OCI-M2 (cell line): ENCODE results near the gene KRTAP12-2.
"Not testable (repeated sequence)": the region's sequence is repeated elsewhere in the genome, so short reads cannot be mapped to it uniquely, and the experiment has no call there.

Source experiments
- DNase-seq: peaks from one replicate; lab custom pipeline; 2025; ENCODE audit not compliant: unreplicated experiment; lab: John Stamatoyannopoulos, UW

The KRTAP12-2 gene

DNA sequence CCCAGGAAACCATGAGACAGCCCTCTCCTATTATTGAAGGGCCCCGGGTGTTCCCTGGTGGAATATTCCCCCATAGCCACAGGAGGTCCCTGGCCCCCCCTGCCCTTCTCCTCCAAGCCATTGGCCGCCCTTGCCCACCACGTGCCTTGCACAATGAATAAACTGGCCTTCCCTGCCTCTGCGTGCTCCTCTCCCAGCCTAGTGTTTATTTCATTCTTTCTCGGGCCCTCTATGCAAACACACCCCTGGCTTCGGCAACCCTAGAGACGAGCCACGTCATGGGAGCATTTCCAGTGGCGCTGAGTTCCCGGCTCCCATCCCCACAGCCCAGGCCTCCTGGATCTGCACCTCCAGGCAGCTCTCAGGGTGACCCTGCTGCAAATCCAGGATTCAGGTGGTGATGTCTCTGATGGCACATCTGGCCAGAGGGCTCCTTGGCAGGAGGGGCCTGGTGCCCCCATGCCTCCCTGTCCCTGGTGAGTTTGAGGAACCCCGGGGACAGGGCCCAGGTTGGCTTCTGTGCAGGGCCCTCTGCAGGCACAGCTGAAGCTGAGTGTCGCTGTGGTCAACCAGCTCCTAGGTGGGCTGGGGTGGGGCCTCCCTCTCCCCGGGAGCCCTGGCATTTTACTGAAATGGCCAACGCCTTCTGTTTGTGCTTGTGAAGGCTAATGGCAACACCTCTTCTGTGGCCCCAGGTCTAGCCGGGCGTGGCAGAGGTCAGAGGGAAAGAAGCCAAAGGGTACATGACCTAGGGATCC lies 36.4 kb upstream of the KRTAP12-2 start:
- no peak for DNase-seq

DNA sequence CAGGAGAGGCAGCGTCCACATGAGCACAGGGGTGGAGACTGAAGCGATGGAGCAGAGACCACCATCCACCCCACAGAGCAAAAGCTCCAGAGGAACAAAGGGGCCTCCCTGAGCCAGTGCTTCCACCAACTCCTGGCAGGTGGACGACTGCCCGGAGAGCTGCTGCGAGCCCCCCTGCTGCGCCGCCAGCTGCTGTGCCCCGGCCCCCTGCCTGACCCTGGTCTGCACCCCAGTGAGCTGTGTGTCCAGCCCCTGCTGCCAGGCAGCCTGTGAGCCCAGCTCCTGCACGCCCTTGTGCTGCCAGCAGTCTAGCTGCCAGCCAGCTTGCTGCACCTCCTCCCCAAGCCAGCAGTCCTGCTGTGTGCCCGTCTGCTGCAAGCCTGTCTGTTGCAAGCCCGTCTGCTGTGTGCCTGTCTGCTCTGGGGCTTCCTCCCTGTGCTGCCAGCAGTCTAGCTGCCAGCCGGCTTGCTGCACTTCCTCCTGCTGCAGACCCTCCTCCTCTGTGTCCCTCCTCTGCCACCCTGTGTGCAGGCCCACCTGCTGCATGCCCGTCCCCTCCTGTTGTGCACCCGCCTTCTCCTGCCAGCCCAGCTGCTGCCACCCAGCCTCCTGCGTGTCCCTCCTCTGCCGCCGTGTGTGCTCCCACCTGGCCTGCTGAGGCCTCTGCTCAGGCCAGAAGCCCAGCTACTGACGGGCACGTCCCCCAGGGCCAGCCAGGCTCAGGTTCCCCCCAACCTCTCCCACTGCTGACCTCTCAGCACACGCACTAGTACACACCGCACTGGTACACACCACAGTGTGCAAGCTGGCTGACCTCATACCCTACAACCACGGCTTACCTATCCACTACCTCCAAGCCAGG lies 35.6 kb upstream of the KRTAP12-2 start:
- DNase-seq, result no peak

DNA sequence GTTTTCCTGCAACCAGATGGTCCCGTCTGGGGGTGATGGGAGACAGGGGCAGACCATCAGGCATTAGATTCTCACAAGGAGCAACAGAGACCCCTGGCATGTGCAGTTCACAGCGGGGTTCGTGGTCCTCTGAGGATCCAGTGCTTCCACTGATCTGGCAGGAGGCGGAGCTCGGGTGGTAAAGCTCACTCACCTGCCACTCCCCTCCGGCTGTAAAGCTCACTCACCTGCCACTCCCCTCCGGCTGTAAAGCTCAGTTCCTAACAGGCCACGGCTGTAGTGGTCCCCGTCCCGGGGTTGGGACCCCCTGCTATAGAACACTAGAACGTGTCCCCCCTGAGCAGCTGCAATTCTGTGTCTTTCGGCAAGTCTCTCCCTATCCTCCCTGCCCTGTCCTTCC lies 34.8 kb upstream of the KRTAP12-2 start:
- no peak for DNase-seq

DNA sequence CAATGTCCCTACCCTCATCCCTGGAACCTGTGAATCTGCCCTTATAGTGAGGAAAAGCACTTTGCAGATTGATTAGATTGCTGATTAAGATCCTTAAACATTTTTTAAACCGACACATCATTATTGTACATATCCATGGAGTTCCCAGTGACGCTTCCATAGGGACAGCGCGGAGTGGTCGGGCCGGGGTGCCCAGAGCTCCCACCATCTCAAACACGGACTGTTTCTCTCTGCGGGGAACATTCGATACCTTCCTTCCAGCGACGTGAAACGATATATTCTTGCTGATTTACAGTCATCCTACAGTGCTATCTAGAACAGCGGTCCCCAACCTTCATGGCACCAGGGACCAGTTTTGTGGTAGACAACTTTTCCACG lies 34.3 kb upstream of the KRTAP12-2 start:
- no peak for DNase-seq

DNA sequence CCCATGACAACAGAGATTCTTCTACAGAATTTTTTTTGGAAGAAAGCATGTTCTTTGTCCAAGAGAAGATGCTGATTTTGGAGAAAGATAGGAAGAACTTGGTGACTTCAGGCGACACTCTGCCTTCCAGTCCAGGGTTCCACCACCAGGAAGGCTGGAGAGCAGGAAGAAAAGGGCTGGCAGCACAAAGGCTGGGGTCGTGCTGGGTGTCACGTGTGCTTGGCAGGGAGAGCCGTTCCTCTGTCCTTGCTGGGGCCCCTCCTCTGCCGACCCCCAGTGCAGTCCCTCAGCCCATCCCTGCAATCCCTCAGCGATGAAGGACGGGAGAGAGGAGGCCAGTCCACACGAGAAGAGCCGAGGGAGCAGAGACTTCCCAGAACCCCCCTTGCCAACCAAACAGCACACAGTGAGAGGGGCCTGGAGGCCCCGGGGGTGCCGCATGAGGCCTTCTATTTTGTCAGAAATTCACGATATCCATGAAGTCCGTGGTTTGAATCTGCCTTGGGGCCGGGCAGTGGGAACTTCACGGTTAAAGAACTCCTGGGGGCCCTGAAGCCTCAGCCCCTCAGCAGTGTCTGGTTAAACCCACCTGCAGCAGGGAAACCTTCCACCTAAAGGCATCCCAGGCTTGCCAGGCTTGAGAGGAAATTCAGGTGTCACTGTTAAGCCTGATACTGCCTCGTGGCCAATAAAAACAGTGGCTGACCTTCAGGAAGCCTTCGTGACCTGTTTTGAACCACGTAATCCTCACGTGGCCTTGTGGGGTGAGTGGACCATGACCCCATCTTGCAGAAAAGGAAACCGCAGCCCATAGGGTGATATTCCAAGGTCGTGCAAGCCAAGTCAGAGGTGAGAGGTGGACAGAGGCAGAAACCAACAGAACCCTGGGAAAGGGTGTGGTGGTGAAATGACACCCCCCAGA lies 33.6 kb upstream of the KRTAP12-2 start:
- DNase-seq, result no peak

DNA sequence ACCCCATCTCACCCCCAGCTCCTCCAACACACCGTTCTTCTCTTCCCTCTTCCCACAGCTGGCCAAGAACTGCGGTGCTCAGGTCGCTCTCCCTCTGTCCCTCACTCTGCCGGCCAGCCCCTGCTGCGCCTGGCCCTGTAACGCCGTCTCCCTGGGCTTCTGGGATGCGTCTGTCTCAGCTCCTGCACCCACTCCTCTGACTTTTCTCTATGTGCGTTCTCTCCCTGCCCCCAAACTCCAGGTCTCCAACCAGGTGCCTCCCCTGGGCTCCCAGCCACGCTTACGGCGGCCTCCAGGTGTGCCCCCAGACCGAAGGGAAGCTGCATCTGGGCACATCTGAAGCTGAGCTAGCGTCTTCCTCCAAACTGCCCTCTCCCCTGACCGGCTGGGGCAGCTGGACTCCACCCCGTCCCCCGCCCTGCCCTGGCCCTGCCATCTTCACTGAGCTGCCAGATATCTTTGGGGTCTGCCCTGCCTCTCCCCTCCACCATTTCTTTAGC lies 32.8 kb upstream of the KRTAP12-2 start:
- DNase-seq, result no peak

DNA sequence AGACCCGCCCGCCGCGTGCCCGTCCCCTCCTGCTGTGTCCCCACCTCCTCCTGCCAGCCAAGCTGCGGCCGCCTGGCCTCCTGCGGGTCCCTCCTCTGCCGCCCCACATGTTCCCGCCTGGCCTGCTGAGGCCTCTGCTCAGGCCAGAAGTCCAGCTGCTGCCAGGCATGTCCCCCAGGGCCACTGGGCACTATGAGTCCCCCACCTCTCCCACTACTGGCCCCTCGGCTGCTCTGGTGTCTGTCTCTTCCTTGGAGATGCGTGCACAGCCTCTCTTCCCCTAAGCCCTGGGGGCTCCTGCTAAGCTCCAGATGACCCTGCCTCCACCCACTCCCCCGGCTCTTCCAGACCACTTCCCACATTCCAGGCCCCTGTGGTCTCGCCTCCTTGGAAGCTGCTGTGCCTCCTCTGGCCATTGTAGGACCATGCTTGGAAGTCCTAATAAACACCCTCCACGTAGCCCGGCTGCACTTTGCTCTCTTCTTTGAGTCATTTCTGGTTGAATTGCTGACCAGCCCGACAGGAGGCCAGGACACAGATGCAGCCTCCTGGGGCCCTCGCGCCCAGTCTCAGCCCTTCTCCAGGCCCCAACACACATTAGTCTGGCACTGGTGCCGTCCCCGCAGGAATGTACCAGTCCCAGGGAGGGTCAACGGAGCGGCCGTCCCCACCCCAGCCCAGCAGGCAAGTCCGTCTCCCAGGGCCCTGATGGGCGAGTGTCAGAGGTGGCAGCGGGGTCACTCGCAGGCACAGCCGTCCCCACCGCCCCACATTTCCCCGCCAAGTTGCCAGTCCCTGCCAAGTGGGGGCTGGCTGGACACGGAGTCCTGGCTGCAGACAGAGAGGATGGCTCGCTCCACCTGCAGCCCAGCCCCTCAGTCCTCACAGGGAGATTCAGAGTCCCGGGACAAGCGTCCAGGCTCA lies 31.3 kb upstream of the KRTAP12-2 start:
- no peak for DNase-seq

DNA sequence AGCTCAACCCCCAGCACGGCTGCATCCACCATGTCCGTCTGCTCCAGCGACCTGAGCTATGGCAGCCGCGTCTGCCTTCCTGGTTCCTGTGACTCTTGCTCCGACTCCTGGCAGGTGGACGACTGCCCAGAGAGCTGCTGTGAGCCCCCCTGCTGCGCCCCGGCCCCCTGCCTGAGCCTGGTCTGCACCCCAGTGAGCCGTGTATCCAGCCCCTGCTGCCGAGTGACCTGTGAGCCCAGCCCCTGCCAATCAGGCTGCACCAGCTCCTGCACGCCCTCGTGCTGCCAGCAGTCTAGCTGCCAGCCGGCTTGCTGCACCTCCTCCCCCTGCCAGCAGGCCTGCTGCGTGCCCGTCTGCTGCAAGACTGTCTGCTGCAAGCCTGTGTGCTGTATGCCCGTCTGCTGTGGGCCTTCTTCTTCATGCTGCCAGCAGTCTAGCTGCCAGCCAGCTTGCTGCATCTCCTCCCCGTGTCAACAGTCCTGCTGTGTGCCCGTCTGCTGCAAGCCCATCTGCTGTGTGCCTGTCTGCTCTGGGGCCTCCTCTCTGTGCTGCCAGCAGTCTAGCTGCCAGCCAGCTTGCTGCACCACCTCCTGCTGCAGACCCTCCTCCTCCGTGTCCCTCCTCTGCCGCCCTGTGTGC lies 30.6 kb upstream of the KRTAP12-2 start, which contains the start of gene KRTAP10-12:
TSS of gene KRTAP10-12 (plus strand) at position 1 of the 639 bp plus-strand sequence. CDS start at position 31, 30 bp downstream.
- DNase-seq, result not testable (repeated sequence)

DNA sequence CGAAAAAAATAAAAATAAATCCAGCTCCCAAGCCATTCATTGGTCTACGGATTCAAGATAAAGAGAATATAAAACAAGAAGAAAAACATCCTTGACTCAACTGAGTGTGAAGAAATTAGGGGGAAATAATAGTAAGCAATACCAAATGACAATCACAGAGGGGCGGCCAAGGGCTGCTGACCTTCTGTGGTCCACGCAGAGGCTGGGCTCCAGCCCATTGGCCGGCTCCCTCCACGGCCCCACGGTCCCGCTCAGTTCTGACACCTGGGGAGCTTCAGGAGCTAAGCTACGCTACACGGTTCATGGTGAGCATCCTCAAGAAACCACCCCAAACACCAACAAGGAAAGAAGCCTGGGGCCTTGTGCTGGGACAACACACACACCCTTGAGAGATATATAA lies 29.8 kb upstream of the KRTAP12-2 start:
- no peak for DNase-seq

DNA sequence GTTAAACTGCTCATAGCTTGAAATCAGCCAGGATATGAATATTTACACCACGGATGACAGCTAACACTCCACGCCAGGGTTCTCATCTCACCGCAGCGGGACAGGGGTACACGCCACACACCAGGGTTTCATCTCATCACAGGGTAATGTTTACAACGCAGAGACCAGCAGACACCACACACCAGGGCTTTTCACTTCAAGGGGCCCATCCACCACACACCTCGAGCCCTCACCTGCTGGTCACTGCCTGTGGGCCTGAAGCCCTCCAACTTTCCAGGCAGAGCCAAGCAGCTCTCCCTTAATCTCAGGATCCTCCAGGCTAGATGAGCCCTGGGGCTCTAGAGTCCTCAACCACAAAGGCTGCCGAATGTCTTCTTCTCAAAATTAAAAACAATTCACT lies 28.9 kb upstream of the KRTAP12-2 start:
- no peak for DNase-seq

DNA sequence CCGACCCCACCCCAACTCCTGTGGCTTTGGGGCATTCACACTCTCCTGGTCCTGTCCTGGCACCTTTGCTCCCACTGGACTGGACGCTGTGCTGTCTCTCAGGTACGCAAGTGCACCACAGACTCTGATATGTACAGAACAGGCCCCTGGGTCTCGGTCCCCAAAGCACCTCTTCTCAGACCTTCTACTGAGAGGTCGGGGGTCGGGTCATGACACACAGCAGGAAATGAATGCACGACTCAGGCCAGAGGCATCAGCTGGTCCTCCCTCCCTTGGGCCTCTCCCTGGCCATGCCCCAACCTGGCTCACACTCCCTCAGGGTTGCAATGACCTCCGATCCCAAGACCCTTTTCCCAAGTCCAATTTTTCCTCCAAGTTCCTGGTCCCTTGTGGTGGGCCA lies 28.5 kb upstream of the KRTAP12-2 start:
- DNase-seq, result no peak

DNA sequence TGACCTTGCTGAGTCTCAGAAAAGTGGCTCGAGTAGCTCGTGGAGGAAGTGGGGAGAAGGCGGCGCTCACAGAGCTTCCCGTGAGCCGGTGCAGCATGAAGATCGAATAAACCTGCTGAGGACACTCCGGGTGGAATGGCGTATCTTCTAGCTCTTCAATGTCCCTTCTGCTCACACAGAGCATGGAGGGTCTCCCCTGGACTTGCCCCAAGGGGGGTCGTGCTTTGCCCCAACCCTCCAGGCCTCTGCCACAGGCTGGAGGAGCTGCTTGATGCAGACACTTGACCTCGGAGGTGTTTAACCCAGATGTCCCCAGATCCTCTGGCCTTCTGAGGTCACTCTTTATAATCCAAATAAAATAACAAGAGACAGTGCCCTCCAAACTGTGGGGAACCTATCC lies 28.0 kb upstream of the KRTAP12-2 start:
- DNase-seq, result no peak

DNA sequence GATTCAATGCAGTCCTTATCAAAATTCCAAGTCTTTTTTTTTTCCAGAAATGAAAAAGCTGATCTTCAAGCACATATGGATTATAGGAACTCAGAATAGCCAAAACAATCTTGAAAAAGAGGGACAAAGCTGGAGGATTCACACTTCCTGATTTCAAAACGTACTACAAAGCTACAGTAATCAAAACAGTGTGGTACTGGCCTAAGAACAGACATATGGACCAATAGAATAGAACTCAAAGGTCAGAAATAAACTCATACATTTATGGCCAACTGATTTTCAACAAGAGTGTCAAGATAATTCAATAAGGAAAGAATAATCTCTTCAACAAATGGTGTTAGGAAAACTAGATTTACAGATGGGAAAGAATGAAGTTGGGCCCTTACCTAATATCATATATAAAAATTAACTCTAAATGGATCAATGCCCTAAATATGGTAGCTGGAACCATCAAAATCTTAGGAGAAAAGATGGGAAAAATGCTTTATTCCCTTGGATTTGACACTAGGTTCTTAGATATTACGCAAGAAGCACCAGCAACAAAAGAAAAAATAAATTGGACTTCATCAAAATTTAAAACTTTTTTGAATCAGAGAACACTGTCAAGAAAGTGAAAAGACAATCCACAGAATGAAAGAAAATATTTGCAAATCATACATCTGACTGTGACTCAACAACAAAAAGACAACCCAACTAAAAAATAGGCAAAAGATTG lies 26.2 kb upstream of the KRTAP12-2 start:
- no peak for DNase-seq

DNA sequence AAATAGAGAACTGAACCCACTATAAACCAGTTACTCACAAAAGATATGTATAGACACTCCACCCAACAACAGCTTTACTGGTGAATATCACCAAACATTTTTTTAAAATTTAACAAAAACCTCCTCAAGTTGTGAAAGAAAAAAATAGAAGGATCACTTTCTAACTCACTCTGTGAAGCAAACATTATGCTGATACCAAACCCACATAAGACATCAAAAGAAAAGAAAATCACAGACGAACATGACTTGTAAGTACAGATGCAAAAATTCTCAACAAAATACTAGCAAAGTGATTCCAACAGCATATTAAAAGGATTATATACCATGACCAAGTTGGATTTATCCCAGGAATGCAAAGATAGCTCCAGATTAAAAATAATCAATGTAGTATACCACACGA lies 25.0 kb upstream of the KRTAP12-2 start:
- DNase-seq, result no peak

DNA sequence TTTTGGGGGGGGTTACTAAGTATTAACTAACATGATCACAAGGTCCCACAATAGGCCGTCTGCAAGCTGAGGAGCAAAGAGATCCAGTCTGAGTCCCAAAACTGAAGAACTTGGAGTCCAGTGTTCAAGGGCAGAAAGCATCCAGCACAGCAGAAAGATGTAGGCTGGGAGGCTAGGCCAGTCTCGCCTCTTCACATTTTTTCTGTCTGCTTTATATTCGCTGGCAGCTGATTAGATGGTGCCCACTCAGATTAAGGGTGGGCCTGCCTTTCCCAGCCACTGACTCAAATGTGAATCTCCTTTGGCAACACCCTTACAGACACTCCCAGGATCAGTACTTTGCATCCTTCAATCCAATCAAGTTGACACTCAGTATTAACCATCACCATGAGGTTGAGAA lies 23.0 kb upstream of the KRTAP12-2 start:
- DNase-seq, result not testable (repeated sequence)

DNA sequence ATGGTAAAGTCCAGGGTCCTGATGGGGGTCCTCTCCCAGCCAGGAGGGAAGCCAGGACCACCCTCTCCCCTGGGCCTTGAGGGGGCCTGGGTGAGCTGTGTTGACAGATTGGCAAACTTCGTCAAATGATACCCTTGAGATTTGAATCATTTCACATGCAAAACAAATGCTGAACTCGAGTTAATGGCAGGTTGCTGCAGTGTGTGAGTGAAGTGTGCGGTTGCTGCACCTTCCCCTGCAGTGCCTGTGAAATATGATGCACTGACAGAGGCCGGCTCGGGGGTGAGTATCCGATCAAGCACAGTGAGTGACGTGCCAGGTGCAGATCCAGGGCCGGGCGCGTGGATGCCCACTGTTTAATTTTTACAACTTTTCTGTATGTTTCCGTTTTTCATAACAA lies 20.9 kb upstream of the KRTAP12-2 start:
- no peak for DNase-seq

DNA sequence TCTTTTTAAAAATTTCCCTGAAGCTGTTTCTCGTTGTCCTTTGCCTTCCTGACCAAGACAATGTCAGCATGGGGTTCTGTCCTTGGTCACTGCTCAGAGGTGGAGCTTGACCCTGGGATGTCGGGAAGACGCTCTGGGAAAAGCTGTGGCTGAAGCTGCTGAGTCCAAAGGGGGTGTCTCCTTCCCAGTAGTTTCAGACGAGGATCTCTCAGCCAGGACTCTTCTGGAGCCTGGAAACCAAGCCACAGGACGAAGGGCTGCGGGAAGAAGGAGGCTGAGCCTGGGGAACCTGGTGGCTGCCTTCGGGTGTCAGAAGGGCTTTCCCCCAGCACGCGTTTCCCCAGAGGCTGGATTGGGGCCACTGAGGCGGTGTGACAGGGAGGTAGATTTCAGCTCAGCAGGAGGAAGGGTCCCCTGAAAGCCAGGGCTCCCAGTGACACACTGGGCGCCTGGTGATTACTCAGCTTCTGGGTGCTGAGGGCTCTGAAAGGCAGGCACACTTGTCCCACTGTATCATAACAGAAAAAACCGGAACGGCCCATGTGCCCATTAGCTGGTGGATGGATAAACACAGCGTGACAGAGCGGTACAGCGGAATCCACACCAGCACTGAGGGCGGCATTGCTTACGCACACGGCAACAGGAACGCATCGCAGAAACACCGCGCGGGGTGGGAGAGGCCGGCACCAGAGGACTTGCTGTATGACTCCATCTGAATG lies 20.3 kb upstream of the KRTAP12-2 start:
- DNase-seq, result no peak
